HG03097 (cell line): ENCODE results near the gene NLGN1.
"Not testable (repeated sequence)": the region's sequence is repeated elsewhere in the genome, so short reads cannot be mapped to it uniquely, and the experiment has no call there.

Experiments
- ATAC-seq: cut with Tn5 transposase; IDR thresholded peaks from one replicate; pipeline ENCODE4 v1.9.1; 2021; ENCODE audit not compliant: unreplicated experiment, low FRiP score

The NLGN1 gene

GRCh38 chr3:173397161-173398110 is at the start of gene NLGN1:
Gene NLGN1 (plus strand): TSS chr3:173397744.
- ATAC-seq = no peak

GRCh38 chr3:173351886-173352285 is 45.7 kb upstream of the NLGN1 start:
- no peak for ATAC-seq

DNA sequence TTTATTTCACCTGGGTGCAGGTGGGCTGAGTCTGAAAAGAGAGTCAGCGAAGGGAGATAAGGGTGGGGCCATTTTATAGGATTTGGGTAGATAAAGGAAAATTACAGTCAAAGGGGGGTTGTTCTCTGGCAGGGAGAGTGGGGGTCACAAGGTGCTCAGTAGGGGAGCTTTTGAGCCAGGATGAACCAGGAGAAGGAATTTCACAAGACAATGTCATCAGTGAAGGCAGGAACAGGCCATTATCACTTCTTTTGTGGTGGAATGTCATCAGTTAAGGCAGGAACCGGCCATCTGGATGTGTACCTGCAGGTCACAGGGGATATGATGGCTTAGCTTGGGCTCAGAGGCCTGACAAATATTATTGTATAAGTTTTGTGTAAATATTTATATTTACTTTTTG is 44.4 kb upstream of the NLGN1 start:
- ATAC-seq = not testable (repeated sequence)

DNA sequence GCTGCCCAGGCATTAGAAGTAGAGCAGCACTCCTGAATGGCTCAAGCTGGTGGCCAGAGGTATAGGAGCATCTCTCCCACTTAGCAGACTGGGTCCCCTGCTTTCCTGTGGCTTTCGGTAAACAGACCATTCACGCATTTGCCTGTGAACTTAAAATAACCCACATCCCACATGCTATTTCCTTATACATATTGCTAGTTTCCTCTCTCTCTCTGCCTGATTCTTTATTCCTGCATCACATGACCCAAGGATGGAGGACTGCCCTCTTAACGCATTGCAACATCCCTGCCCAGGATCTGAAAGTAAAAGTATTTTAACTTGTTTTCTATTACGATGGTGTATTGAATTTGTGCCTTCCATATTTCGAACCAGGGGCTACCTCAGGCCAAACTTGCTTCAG is 43.4 kb upstream of the NLGN1 start:
- ATAC-seq = no peak

GRCh38 chr3:173371848-173372487 is 25.6 kb upstream of the NLGN1 start:
- ATAC-seq = no peak

DNA sequence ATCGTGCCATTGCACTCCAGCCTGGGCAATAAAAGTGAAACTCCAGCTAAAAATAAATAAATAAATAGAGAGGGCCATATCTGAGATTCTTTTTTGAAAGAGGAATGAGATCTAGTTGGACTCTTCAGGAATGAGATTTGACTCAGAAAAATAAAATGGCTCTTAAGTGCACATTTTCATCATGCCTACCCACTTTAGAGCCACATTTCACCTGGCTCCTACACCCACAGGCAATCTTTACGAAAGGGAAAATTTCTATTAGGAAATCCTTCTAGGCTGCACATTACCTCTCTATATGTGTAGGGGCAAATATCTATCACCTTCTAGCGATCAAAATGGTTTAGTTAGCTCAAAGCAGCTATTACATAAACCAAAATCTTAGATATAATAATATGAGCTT is 16.9 kb upstream of the NLGN1 start:
- ATAC-seq = no peak

- ATAC-seq = not testable (repeated sequence)
Observed at GRCh38 chr3:173381936-173382335, 15.6 kb upstream of the NLGN1 start.

GRCh38 chr3:173395073-173395411 is 2.5 kb upstream of the NLGN1 start:
- ATAC-seq = peak; percentile 36

DNA sequence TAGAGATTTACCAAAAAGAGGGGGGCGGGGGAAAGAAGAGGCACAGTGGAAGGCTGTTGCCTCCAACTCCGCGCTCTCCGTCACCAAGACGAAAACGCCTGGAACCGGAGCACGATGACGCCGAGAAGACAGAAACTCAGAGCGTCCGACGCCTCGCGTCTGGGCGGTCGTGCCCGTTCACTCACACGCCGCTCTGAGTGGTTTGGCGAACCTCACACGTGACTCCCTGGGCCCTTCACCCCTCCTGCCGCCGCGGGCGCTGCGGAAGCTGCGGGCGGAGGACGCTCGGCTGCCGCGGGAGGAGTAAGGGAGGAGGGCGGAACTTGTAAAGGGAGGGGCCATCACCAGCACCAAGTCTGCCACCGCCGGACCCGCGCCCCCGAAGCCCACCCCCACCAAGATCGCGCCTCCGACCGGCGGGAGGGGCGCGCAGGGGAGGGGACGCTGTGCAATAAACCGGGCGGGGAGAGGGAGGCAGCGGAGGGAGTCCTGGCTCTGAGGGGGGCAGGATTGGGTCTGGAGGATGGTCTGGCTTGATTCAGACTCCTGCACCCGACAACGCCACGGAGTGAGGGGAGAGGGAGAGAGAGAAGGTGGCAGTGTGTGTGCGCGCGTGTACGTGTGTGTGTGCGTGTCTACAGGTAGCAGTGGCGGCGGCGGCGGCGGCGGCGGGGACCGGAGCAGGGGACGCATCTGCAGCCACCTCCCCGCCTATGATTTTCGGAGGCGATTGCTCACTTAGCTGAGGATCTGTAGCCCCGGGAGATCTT is 1.9 kb upstream of the NLGN1 start:
- ATAC-seq = peak; percentile 99

DNA sequence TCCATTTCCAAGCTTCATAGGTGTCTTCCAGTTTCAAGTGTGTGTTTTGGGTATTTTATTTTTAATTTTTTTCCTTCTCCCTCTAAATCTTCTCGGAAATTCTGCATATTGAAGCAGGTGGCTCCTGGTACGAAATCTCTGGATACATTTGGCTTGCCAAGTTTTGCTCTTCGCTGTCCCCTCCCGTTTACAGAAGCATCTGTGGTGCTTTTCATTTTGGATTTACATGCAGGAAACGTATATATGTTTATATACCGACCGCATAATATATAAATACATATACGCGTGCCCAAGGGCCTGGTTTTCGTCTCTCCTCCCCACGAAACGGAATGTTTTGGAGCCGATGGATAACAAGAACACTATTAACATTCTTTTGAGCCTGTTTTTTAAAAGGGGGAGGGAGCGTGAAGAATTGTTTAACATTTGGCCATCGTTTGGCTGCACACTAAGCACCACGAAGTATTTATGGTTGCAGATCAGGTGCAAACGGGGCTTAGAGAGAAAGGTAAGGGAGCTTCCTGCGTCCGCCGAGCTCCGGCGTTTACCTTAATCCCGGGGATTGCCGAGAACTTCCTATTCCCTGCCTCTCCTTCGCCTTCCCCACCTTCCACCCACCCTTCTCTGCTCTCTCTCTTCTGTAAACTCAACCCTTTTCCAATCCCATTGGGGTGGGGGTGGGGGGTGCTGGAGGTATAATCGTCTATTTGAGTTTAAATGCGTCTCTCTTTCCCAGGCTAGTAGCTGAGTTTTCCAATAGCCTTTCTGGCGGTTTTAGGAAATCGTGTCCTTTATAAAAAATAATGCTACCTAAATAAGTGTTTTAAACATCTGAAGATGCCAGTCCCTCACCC is 1.1 kb upstream of the NLGN1 start:
- ATAC-seq = no peak

GRCh38 chr3:173398111-173398479 is 551 bp downstream of the NLGN1 start:
- ATAC-seq = no peak

- no peak for ATAC-seq
Observed at GRCh38 chr3:173399044-173399443, 1.5 kb downstream of the NLGN1 start.

- no peak for ATAC-seq
Observed at GRCh38 chr3:173401369-173401768, 3.8 kb downstream of the NLGN1 start.

DNA sequence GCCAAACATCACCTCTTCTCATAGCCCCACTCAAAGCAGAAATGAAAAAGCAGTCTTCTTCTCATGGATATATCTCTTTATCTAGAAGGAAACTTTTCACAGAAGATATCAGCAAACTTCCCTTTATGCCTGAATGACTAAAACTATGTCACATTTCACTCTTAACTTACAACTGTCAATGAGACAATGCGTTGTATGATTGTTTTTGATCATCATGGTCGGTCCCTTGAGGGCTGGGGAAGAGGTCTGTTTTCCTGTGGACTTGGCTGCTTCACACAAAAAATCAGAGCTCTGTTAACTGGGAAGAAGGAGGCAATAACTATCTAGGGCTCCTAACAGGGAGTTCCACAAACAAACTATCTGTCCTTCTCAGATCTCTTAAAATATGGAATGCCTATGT is 5.1 kb downstream of the NLGN1 start:
- ATAC-seq = no peak

- ATAC-seq = no peak
Observed at GRCh38 chr3:173403376-173403775, 5.8 kb downstream of the NLGN1 start.

GRCh38 chr3:173404156-173404555 is 6.6 kb downstream of the NLGN1 start:
- ATAC-seq = no peak

- ATAC-seq = no peak
Observed at GRCh38 chr3:173410436-173410835, 12.9 kb downstream of the NLGN1 start.

DNA sequence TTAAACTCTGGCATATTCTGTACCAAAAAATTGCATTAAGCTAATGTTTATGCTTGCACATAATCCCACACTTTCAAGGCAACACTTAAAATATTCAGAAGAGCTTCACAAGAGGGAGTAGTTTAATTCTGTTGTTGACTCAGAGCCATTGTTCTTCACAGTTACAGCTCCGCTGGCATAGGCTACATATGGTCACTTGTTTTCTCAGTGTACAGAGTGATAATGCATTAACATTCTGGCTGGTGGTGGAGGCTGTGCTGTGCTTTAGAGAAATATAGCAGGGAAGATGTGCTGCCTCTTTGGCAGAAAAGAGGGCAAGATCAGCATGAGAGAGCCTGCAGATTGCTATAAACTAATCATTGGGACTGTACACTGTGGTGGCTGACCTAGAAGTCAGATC is 13.3 kb downstream of the NLGN1 start:
- no peak for ATAC-seq

DNA sequence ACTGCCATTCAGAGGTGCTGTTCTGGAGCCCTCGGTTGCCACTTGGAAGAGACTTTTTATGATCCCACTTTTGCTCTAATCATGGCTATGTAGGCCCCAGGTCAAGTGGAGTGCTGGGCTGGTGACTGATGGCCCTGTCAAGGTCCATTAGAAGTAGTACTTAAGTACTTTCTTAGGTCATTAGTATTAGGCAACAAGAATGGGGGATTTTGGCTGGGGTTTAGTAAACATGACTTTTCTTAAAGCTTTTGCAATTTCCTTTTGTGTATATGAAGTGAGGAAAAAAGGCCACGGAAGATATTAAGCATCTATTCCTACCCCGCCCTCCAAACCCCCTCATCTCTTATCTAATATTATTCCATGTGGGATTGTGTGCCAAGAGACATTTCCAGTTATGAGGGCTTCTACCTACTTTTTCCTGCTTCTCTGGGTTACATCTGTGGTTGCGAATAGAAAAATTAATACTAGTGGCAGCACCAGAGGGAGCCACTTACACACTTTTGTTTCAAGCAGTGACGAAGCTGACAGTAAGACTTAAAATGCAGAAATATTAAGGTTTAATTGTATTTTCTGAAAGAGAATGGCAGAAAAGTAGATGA is 13.9 kb downstream of the NLGN1 start:
- no peak for ATAC-seq

DNA sequence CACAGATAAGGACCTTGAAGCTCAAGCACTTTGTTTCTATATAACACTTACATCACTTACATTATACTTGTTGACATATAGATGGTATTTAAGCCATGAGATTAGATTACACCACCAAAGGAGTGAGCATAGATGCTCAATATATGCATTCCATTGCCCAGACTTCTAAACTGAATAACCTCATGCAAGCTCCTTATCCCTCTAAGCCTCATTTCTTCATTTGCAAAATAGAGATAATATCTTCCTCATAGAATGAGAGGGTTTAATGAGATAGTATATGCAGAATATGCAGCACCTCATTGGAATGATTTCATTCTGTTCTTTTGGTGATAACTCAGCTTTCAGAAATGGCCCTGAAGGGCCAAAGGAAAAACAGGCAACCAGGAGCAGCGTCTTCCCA is 18.5 kb downstream of the NLGN1 start:
- no peak for ATAC-seq
